ENCODE data around the gene ETFA. TPM values are rescaled to one million over a fixed set of nuclear protein-coding genes. Genes with fewer than 3 reads are reported as not detected.

Gene ETFA
- total and polyA plus RNA-seq, 2 donors from 2014 or later: 90.1 to 261 TPM

DNA sequence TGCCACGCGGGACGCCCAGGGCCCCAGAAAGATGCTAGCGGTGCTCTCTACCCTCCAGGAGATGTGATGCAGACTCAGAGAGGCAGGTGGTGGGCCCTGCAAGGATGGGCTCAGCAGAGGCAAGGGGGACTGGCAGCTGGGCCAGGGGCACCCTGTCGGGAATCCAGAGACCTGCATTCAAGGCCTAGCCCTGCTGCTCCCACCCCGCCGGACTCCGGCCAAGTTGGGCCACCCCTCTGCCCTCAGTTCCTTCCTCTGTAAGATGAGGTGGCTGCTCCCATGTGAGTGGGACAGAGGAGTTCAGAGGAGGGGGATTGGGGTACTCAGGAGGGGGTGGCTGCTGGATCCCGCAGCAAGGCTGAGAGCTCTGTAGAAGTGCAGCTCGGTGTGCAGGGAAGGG, 135.2 kb downstream of the ETFA start:
- no peaks in the 10 kb centered on the region for H3K9me3 ChIP-seq (ENCODE audit: control insufficient read depth in 2 of 3, insufficient read depth in 1 of 3, low read length in 3 of 3)
- TF ChIP-seq, protein P1, sequence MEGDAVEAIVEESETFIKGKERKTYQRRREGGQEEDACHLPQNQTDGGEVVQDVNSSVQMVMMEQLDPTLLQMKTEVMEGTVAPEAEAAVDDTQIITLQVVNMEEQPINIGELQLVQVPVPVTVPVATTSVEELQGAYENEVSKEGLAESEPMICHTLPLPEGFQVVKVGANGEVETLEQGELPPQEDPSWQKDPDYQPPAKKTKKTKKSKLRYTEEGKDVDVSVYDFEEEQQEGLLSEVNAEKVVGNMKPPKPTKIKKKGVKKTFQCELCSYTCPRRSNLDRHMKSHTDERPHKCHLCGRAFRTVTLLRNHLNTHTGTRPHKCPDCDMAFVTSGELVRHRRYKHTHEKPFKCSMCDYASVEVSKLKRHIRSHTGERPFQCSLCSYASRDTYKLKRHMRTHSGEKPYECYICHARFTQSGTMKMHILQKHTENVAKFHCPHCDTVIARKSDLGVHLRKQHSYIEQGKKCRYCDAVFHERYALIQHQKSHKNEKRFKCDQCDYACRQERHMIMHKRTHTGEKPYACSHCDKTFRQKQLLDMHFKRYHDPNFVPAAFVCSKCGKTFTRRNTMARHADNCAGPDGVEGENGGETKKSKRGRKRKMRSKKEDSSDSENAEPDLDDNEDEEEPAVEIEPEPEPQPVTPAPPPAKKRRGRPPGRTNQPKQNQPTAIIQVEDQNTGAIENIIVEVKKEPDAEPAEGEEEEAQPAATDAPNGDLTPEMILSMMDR (IDR thresholded peaks at IDR 0.05; ENCODE audit: borderline replicate concordance, extremely low read depth, insufficient read depth): no peak
- H3K27me3 ChIP-seq (ENCODE audit: control insufficient read depth, insufficient read depth, low read length): no peaks in the 10 kb centered on the region
- intact Hi-C loops (cut with DNase I): no loop called here
- no peak overlapping the region for H3K9ac ChIP-seq (ENCODE audit: low read length in 3 of 3)
- no peak overlapping the region for H3K27ac ChIP-seq (ENCODE audit: low read depth in 2 of 2, low read length in 2 of 2)
- DNase-seq (no peak), FAIRE-seq (no peak)
- no peaks in the 10 kb centered on the region for H3K4me1 ChIP-seq (ENCODE audit: control insufficient read depth in 2 of 3, insufficient read depth in 2 of 3, low read depth in 1 of 3, low read length in 3 of 3)
- H3K36me3 ChIP-seq (ENCODE audit: control insufficient read depth in 2 of 3, insufficient read depth in 3 of 3, low read length in 3 of 3): no peaks in the 10 kb centered on the region
- H3K4me3 ChIP-seq (ENCODE audit: low read length in 3 of 3): no peak overlapping the region

DNA sequence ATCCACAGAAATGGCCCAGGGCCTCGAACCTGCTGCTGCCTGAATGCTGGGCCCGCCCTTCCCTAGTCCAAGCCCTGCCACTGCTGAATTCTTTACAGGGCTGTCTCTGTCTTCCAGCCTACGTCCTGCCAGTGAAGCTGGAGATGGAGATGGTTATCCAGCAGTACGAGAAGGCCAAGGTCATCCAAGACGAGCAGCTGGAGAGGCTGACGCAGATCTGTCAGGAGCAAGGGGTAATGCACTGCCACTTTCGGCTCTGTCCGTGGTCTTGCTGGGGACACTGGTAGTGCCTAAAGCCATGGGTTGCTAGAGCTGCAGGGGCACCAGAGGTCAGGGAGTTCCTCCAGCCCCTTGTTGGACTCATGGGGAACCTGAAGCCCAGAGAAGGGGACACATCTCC, 135.8 kb downstream of the ETFA start:
- no peaks in the 10 kb centered on the region for H3K9me3 ChIP-seq (ENCODE audit: control insufficient read depth in 2 of 3, insufficient read depth in 1 of 3, low read length in 3 of 3)
- intact Hi-C loops (cut with DNase I): no loop called here
- FAIRE-seq (no peak), DNase-seq (no peak)
- H3K36me3 ChIP-seq (ENCODE audit: control insufficient read depth in 2 of 3, insufficient read depth in 3 of 3, low read length in 3 of 3): no peaks in the 10 kb centered on the region
- TF ChIP-seq, protein P1 (IDR thresholded peaks at IDR 0.05; ENCODE audit: borderline replicate concordance, extremely low read depth, insufficient read depth): no peak
- no peak overlapping the region for H3K27ac ChIP-seq (ENCODE audit: low read depth in 2 of 2, low read length in 2 of 2)
- H3K27me3 ChIP-seq (ENCODE audit: control insufficient read depth, insufficient read depth, low read length): no peaks in the 10 kb centered on the region
- no peaks in the 10 kb centered on the region for H3K4me1 ChIP-seq (ENCODE audit: control insufficient read depth in 2 of 3, insufficient read depth in 2 of 3, low read depth in 1 of 3, low read length in 3 of 3)
- H3K9ac ChIP-seq (ENCODE audit: low read length in 3 of 3): no peak overlapping the region
- no peak overlapping the region for H3K4me3 ChIP-seq (ENCODE audit: low read length in 3 of 3)

DNA sequence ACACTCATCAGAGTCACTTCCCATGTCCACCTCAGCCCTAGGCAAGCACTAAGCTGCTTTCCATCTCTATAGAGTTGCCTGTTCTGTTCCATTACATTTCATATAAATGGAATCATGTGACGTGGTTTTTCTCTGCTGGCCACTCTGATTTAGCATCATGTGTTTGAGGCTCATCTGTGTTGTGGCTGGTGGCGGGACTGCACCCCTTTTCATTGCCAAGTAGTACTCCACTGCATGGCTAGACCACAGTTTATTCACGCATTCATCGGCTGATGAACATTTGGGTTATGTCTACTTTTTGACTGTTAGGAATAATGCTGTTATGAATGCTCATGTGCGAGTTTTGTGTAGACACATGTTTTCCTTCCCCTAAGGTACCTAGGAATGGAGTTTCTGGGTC, 136.6 kb downstream of the ETFA start:
- Histone ChIP-seq H3K4me1 (ENCODE audit: control insufficient read depth in 2 of 3, insufficient read depth in 2 of 3, low read depth in 1 of 3, low read length in 3 of 3) (no peaks in the 10 kb centered on the region), H3K27me3 (ENCODE audit: control insufficient read depth, insufficient read depth, low read length) (no peaks in the 10 kb centered on the region), H3K9me3 (ENCODE audit: control insufficient read depth in 2 of 3, insufficient read depth in 1 of 3, low read length in 3 of 3) (no peaks in the 10 kb centered on the region), H3K9ac (ENCODE audit: low read length in 3 of 3) (no peak overlapping the region), H3K27ac (ENCODE audit: low read depth in 2 of 2, low read length in 2 of 2) (no peak overlapping the region), H3K4me3 (ENCODE audit: low read length in 3 of 3) (no peak overlapping the region), H3K36me3 (ENCODE audit: control insufficient read depth in 2 of 3, insufficient read depth in 3 of 3, low read length in 3 of 3) (no peaks in the 10 kb centered on the region)
- DNase-seq (no peak), FAIRE-seq (no peak)
- intact Hi-C loops (cut with DNase I): no loop called here
- TF ChIP-seq, protein P1 (IDR thresholded peaks at IDR 0.05; ENCODE audit: borderline replicate concordance, extremely low read depth, insufficient read depth): no peak

DNA sequence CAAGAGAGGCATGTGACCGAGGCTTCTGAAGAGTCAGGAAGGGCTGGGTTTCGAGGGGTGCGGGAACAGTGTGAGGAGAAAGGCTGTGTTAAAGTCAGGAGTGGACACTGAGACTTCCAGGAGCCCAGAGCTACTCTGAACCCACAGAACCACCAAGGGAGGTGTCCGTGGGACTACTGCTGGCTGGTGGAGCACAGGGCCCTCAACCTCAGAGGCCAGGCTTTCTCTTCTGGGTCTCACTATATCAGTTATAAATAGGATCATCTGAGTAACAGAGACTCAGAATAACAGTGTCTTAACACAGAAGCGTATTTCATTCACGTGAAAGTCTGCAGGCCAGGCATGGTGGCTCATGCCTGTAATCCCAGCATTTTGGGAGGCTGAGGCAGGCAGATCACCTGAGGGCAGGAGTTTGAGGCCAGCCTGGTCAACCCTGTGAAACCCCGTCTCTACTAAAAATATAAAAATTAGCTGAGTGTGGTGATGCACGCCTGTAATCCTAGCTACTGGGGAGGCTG, 137.9 kb downstream of the ETFA start:
- H3K9ac ChIP-seq (ENCODE audit: low read length in 3 of 3): no peak overlapping the region

More for the DNA sequence above, 137.9 kb downstream of the ETFA start:
- H3K9me3 ChIP-seq (ENCODE audit: control insufficient read depth in 2 of 3, insufficient read depth in 1 of 3, low read length in 3 of 3): no peaks in the 10 kb centered on the region
- no peaks in the 10 kb centered on the region for H3K4me1 ChIP-seq (ENCODE audit: control insufficient read depth in 2 of 3, insufficient read depth in 2 of 3, low read depth in 1 of 3, low read length in 3 of 3)
- FAIRE-seq (no peak), DNase-seq (no peak)
- H3K27me3 ChIP-seq (ENCODE audit: control insufficient read depth, insufficient read depth, low read length): no peaks in the 10 kb centered on the region
- no peak overlapping the region for H3K4me3 ChIP-seq (ENCODE audit: low read length in 3 of 3)
- intact Hi-C loops (cut with DNase I): no loop called here
- TF ChIP-seq, protein P1 (IDR thresholded peaks at IDR 0.05; ENCODE audit: borderline replicate concordance, extremely low read depth, insufficient read depth): no peak
- no peaks in the 10 kb centered on the region for H3K36me3 ChIP-seq (ENCODE audit: control insufficient read depth in 2 of 3, insufficient read depth in 3 of 3, low read length in 3 of 3)
- no peak overlapping the region for H3K27ac ChIP-seq (ENCODE audit: low read depth in 2 of 2, low read length in 2 of 2)
